Fibroblast of the aortic adventitia (primary cell): ENCODE measurements around the gene AGPAT1. TPM values are rescaled to one million over a fixed set of nuclear protein-coding genes. Genes with fewer than 3 reads are reported as not detected.

Experiments used
- DNase-seq: peaks from one replicate; pipeline ENCODE4 v3.0.0-alpha.2; 2010; ENCODE audit warnings: low read depth
- H3K4me3 ChIP-seq: 2 replicates; pipeline ENCODE4 v1.5.1; 2011; ENCODE audit warnings: low read depth, mild to moderate bottlenecking, control low read depth, low read length, moderate library complexity
- total RNA-seq: library from RNA; depleted of rRNA; stranded (reverse); fragments of >200 nt; gene quantifications from 2 replicates; pipeline ENCODE4 v1.2.3, GENCODE V29; 2012; ENCODE audit warnings: low replicate concordance
- TF ChIP-seq, protein P1 (sequence below): IDR thresholded peaks from 2 replicates; pipeline ENCODE4 v1.5.1; 2011; ENCODE audit warnings: mild to moderate bottlenecking, low read length, control low read depth, inconsistent platforms; ENCODE audit not compliant: insufficient read depth

The AGPAT1 gene
- total RNA-seq, 1 donor, result 41.1 TPM

DNA sequence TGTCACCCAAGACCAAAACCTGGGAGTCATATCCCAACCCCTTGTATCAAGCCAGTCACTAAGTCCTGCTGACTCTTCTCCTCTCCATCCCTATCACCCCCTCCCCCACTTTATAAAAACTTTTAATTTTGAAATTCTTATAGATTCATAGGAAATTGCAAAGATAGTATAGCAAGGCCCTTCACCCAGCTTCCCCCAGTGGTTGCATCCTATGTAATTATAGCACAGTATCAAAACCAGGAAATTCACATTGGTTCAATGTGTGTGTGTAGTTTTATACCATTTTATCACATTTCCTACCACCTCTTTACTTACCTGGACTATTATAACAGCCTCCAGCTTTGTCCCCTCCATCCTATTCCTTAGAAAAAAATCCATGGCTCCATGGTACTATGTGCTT, 17.8 kb downstream of the AGPAT1 start:
- TF ChIP-seq, protein P1, sequence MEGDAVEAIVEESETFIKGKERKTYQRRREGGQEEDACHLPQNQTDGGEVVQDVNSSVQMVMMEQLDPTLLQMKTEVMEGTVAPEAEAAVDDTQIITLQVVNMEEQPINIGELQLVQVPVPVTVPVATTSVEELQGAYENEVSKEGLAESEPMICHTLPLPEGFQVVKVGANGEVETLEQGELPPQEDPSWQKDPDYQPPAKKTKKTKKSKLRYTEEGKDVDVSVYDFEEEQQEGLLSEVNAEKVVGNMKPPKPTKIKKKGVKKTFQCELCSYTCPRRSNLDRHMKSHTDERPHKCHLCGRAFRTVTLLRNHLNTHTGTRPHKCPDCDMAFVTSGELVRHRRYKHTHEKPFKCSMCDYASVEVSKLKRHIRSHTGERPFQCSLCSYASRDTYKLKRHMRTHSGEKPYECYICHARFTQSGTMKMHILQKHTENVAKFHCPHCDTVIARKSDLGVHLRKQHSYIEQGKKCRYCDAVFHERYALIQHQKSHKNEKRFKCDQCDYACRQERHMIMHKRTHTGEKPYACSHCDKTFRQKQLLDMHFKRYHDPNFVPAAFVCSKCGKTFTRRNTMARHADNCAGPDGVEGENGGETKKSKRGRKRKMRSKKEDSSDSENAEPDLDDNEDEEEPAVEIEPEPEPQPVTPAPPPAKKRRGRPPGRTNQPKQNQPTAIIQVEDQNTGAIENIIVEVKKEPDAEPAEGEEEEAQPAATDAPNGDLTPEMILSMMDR, result no peak
- no peak for DNase-seq

DNA sequence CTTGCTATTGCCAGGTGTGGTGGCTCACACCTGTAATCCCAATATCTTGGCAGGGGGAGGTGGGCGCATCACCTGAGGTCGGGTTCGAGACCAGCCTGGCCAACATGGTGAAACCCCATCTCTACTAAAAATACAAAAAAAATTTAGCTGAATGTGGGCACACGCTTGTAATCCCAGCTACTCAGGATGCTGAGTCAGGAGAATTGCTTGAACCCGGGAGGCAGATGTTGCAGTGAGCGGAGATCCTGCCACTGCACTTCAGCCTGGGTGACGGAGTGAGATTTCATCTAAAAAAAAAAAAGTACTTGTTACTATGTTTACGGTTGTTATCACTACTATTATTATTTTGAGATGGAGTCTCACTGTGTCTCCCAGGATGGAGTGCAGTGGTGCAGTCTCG, 19.0 kb downstream of the AGPAT1 start:
- no peak for DNase-seq
- H3K4me3 ChIP-seq, result no peak overlapping the region
- TF ChIP-seq, protein P1, result no peak

More for the DNA sequence above, 17.8 kb downstream of the AGPAT1 start:
- no peak overlapping the region for H3K4me3 ChIP-seq

DNA sequence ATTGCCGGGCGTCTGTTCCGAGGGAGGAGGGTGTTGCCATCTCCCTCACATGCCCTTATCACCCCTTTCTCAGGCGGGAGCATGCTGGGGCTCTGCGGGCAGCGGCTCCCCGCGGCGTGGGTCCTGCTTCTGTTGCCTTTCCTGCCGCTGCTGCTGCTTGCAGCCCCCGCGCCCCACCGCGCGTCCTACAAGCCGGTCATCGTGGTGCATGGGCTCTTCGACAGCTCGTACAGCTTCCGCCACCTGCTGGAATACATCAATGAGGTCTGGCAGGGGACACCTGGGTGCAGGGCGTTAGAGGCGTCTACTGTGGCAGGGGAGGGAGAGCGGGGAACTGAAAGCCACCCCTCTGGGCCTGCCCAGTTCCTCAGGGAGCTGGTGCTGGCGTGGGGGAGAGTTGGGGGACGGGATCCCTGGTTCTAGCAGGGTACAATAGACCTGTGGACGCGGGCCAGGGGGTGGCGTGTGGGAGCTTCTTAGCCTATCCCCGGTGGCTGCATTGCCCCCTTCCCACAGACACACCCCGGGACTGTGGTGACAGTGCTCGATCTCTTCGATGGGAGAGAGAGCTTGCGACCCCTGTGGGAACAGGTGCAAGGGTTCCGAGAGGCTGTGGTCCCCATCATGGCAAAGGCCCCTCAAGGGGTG, 21.2 kb downstream of the AGPAT1 start:
- H3K4me3 ChIP-seq, result peak overlapping the region; percentile 75
- DNase-seq, result peak; percentile 64
- TF ChIP-seq, protein P1, result peak; percentile 53

DNA sequence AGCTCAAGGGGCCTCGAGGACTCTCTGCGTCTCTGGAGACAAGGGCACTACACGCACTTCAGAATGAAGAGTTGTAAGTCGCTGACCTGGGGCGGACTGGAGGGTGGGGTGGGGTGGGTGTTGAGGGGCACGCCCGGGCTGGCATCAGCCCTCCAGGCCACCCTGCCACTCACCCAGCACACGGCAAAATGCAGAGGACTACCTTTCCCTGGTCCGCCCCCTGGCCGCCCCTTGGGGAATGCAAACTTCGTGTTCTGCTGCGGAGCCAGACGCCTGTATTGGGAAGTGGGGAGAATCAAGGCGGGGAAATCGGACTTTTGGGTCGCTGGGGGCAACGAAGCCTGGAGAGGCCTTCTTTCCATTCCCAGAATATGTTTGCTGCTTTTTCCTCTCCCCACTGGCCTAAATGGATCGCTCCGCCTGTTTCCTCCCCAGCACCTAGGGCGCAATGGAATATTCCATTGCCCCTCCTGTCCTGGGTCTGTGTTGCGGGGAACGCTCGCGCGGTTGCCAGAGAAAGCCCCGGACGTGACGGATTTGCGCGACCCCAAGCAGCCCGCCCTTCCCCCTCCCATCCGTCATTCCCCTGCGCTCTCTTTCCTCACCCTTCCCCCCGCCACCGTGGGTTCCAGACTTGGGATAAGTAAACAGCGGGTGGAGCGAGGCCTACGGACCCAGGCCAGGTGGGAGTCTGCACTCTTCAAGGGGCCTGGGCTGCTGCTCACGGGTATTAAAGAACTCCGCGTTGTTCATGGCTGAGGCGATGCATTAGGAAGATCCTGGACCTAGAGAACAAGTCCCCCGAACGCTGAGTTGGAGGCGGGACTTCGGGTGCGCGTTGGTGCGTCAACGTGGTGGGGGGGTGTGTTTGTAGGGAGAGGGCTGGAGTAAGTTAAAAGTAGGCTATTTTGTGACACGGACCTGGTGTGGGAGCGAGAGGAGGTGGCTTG, 22.0 kb downstream of the AGPAT1 start, which contains the start of gene PPT2:
Gene PPT2 (plus strand): TSS at position 578 of the 950 bp plus-strand sequence. CDS start 454 bp downstream, outside the sequence.
- H3K4me3 ChIP-seq, result peak within 1 kb of the TSS; percentile 75
- TF ChIP-seq, protein P1, result peak; percentile 45
- DNase-seq, result peak; percentile 91

DNA sequence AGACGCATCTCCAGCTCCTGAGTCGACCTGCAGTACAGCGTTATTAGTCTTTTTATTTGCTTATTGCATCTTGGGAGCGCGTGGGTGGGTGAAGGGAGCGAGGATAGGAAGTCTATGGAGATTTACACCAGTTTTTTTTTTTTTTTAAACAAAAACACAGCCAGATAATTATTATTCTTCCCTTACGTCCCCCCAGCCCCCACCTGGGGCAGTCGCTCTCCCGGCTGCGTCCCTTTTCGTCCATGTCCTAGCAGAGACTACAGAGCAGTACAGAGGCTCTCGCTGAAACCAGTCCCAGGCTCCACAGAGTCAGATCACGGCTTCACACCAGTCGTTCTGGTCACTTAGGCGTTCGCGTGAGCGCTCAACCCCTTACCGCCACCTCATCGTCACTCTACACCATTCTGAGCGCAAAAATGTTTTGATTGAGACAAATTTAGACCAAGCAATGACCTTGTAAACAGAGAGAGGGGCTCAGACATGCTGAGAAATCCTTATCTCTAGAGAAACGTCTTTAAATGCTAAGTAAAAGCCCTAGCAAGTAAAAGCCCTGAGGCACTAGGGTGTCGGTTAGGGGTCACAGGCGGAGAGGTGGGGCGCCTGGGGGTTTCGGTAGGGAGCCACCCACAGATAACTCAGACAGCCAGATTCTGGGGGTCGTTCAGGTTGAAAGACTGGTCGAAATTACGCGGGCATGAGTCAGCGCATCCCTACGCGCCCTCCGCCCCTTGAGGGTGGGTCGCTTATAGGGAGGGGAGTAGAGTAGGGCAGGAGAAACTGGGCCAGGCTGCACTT, 22.9 kb downstream of the AGPAT1 start:
- peak; percentile 35 for DNase-seq
- H3K4me3 ChIP-seq, result peak overlapping the region; percentile 75
- TF ChIP-seq, protein P1, result no peak
